SU-DHL-6 (cell line): ENCODE measurements around the gene DQX1.

Experiments used
- CTCF ChIP-seq: fragments of 200-600 bp; sonication (generic); IDR thresholded peaks from one replicate; pipeline ENCODE4 v1.5.1; 2017; ENCODE audit warnings: antibody characterized with exemption, mild to moderate bottlenecking, low read length, moderate library complexity; ENCODE audit not compliant: insufficient read depth, poor library complexity, severe bottlenecking
- EZH2phosphoT487 ChIP-seq: fragments of 200-600 bp; sonication (generic), shearing (Covaris generic); conservative IDR thresholded peaks from 2 replicates; pipeline ENCODE4 v1.6.1; 2018; ENCODE audit warnings: mild to moderate bottlenecking, antibody characterized with exemption, low read length, moderate library complexity, mixed read lengths

GRCh38 chr2:74537140-74537539 lies 11.1 kb upstream of the DQX1 start:
- no peak for TF ChIP-seq CTCF
- TF ChIP-seq EZH2phosphoT487 = no peak
